OCI-LY3 (cell line): ENCODE data around the gene DNAL1.
A peak's percentile ranks its signal among the peaks of the same experiment; 100 is the strongest.

Experiments
- H2AFZ ChIP-seq: fragments of 200-600, 300-600 bp; shearing (Covaris generic); 2 replicates; pipeline ENCODE4 v1.6.0; 2014; ENCODE audit warnings: antibody characterized with exemption, low read depth, low read length
- H3K27ac ChIP-seq: fragments of 200-600, 300-600 bp; sonication (generic); 2 replicates; pipeline ENCODE4 v1.5.1; 2014; ENCODE audit warnings: mild to moderate bottlenecking, low read length, moderate library complexity, mixed read lengths
- H3K27me3 ChIP-seq: fragments of 200-600, 300-600 bp; sonication (generic); 2 replicates; pipeline ENCODE4 v1.6.1; 2014; ENCODE audit warnings: low read depth, low read length, mixed read lengths
- H3K36me3 ChIP-seq: fragments of 200-600, 300-600 bp; sonication (generic); replicated peaks from 2 replicates; pipeline ENCODE3; 2014; ENCODE audit warnings: low read depth, low read length, mixed read lengths
- H3K4me1 ChIP-seq: fragments of 300-600, 200-600 bp; sonication (generic); 2 replicates; pipeline ENCODE4 v1.6.1; 2014; ENCODE audit warnings: low read length, mixed read lengths
- H3K4me2 ChIP-seq: fragments of 200-600, 300-600 bp; sonication (generic); 2 replicates; pipeline ENCODE4 v1.6.1; 2014; ENCODE audit warnings: low read length, mixed read lengths
- H3K4me3 ChIP-seq: fragments of 300-600, 200-600 bp; sonication (generic); 2 replicates; pipeline ENCODE4 v1.5.1; 2014; ENCODE audit warnings: antibody characterized with exemption, mild to moderate bottlenecking, low read length, moderate library complexity
- H3K79me2 ChIP-seq: fragments of 300-600, 200-600 bp; shearing (Covaris generic); 2 replicates; pipeline ENCODE4 v1.6.1; 2014; ENCODE audit warnings: mild to moderate bottlenecking, low read length, mixed read lengths
- H3K9ac ChIP-seq: fragments of 300-600, 200-600 bp; shearing (Covaris generic); 2 replicates; pipeline ENCODE4 v1.6.0; 2014; ENCODE audit warnings: mild to moderate bottlenecking, low read length, moderate library complexity
- H3K9me3 ChIP-seq: fragments of 200-600, 300-600 bp; shearing (Covaris generic); 2 replicates; pipeline ENCODE4 v1.6.1; 2014; ENCODE audit warnings: low read length, mixed read lengths; ENCODE audit not compliant: insufficient read depth
- H4K20me1 ChIP-seq: fragments of 200-600, 300-600 bp; sonication (generic); 2 replicates; pipeline ENCODE4 v1.6.1; 2016; ENCODE audit warnings: low read length, mixed read lengths; ENCODE audit not compliant: insufficient read depth
- CTCF ChIP-seq: fragments of 200-600, 300-600 bp; sonication (generic); IDR thresholded peaks from 2 replicates; pipeline ENCODE4 v1.5.1; 2014; ENCODE audit warnings: antibody characterized with exemption, low read length, low read depth
- EZH2phosphoT487 ChIP-seq: fragments of 200-600 bp; shearing (Covaris generic); IDR thresholded peaks from 2 replicates; pipeline ENCODE4 v1.6.1; 2018; ENCODE audit warnings: antibody characterized with exemption, mixed run types, low read depth

The DNAL1 gene

GRCh38 chr14:73644531-73645247 lies at the start of gene DNAL1:
DNAL1 (plus strand) TSS chr14:73644986; CDS start chr14:73645040, 54 bp downstream.
- Histone ChIP-seq H2AFZ (peak within 1 kb of the TSS; percentile 99), H3K79me2 (no peaks in the 10 kb centered on the region), H3K36me3 (no peaks in the 10 kb centered on the region), H3K4me1 (peaks cover 10% of the 10 kb centered on the region), H3K27ac (peak within 1 kb of the TSS; percentile 34), H3K9ac (peak within 1 kb of the TSS; percentile 92), H3K4me3 (peak within 1 kb of the TSS; percentile 95), H3K27me3 (no peaks in the 10 kb centered on the region), H4K20me1 (no peaks in the 10 kb centered on the region), H3K9me3 (no peaks in the 10 kb centered on the region), H3K4me2 (peak within 1 kb of the TSS; percentile 86)
- TF ChIP-seq EZH2phosphoT487 (no peak), CTCF (no peak)

- TF ChIP-seq CTCF (no peak), EZH2phosphoT487 (no peak)
- Histone ChIP-seq H3K4me1 (no peaks in the 10 kb centered on the region), H3K9me3 (no peaks in the 10 kb centered on the region)
These were observed 45.3 kb upstream of the DNAL1 start for GRCh38 chr14:73599499-73599898.

GRCh38 chr14:73602994-73603393 lies 41.8 kb upstream of the DNAL1 start:
- Histone ChIP-seq H4K20me1 (no peaks in the 10 kb centered on the region), H3K4me2 (no peak overlapping the region), H3K4me1 (no peaks in the 10 kb centered on the region), H3K4me3 (no peak overlapping the region), H2AFZ (no peak overlapping the region), H3K27ac (no peak overlapping the region), H3K79me2 (no peaks in the 10 kb centered on the region), H3K9me3 (no peaks in the 10 kb centered on the region), H3K27me3 (peaks cover 9% of the 10 kb centered on the region), H3K9ac (no peak overlapping the region), H3K36me3 (no peaks in the 10 kb centered on the region)
- no peak for TF ChIP-seq EZH2phosphoT487
- TF ChIP-seq CTCF: no peak

More at GRCh38 chr14:73599499-73599898, 45.3 kb upstream of the DNAL1 start:
- H3K36me3 ChIP-seq: no peaks in the 10 kb centered on the region
- no peak overlapping the region for H3K4me3 ChIP-seq
- H3K27ac ChIP-seq: no peak overlapping the region
- no peak overlapping the region for H2AFZ ChIP-seq
- H3K9ac ChIP-seq: no peak overlapping the region
- H3K27me3 ChIP-seq: peaks cover 9% of the 10 kb centered on the region
- no peaks in the 10 kb centered on the region for H4K20me1 ChIP-seq
- H3K4me2 ChIP-seq: no peak overlapping the region
- H3K79me2 ChIP-seq: no peaks in the 10 kb centered on the region

- H3K4me1 ChIP-seq: no peaks in the 10 kb centered on the region
- H3K36me3 ChIP-seq: no peaks in the 10 kb centered on the region
- H3K9ac ChIP-seq: no peak overlapping the region
- no peak overlapping the region for H2AFZ ChIP-seq
- H3K4me2 ChIP-seq: no peak overlapping the region
- H3K4me3 ChIP-seq: no peak overlapping the region
- H3K79me2 ChIP-seq: no peaks in the 10 kb centered on the region
- H4K20me1 ChIP-seq: no peaks in the 10 kb centered on the region
- TF ChIP-seq EZH2phosphoT487: no peak
- TF ChIP-seq CTCF: no peak
- H3K9me3 ChIP-seq: no peaks in the 10 kb centered on the region
- H3K27ac ChIP-seq: no peak overlapping the region
- H3K27me3 ChIP-seq: peaks cover 6% of the 10 kb centered on the region
These were observed 38.5 kb upstream of the DNAL1 start for GRCh38 chr14:73606271-73606670.
